ENCODE data around the gene CYP3A5.

Gene CYP3A5

DNA sequence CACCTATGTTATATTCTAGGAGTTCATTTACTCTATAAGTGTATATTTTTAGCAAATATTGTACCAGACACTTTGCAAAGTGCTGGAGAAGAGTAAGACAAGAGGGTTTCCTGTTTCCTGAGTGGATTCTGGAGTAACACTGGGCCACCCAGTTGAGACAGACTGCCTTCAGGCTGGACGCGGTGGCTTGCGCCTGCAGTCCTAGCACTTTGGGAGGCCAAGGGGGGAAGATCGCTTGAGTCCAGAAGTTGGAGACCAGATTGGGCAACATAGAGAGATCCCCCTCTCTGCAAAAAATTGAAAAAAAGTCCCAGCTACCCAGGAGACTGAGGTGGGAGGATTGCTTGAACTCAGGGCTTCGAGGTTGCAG, 63.8 kb downstream of the CYP3A5 start:
- no peak overlapping the region; the same call in 1 of the 2 replicates for H3K27ac ChIP-seq

DNA sequence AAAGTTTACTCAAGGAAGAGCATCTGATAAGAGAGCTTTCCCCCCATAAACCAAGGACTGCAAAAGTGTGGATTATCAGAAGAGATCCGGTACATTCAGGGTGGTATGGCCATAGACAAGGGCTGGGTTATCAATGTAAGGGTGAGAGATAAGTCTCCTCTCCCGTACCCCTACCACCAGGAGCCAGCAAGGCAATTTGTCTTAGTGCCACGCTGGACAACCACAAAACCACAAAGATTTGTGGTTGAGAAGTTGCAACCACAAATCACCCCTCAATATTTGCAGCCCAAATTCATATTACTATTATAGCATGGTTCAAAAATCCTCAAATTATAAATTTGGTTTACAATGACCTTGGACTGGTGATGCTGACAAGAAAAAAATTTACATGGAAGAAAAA, 65.3 kb downstream of the CYP3A5 start:
- H3K27ac ChIP-seq: no peak overlapping the region
- no peak for TF ChIP-seq ZFX (IDR thresholded peaks at IDR 0.05; ENCODE audit: borderline replicate concordance)
- TF ChIP-seq, protein P1, sequence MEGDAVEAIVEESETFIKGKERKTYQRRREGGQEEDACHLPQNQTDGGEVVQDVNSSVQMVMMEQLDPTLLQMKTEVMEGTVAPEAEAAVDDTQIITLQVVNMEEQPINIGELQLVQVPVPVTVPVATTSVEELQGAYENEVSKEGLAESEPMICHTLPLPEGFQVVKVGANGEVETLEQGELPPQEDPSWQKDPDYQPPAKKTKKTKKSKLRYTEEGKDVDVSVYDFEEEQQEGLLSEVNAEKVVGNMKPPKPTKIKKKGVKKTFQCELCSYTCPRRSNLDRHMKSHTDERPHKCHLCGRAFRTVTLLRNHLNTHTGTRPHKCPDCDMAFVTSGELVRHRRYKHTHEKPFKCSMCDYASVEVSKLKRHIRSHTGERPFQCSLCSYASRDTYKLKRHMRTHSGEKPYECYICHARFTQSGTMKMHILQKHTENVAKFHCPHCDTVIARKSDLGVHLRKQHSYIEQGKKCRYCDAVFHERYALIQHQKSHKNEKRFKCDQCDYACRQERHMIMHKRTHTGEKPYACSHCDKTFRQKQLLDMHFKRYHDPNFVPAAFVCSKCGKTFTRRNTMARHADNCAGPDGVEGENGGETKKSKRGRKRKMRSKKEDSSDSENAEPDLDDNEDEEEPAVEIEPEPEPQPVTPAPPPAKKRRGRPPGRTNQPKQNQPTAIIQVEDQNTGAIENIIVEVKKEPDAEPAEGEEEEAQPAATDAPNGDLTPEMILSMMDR (IDR thresholded peaks at IDR 0.05): no peak

More for the DNA sequence above, 63.8 kb downstream of the CYP3A5 start:
- TF ChIP-seq ZFX (IDR thresholded peaks at IDR 0.05; ENCODE audit: borderline replicate concordance): no peak
- TF ChIP-seq, protein P1 (IDR thresholded peaks at IDR 0.05): no peak

DNA sequence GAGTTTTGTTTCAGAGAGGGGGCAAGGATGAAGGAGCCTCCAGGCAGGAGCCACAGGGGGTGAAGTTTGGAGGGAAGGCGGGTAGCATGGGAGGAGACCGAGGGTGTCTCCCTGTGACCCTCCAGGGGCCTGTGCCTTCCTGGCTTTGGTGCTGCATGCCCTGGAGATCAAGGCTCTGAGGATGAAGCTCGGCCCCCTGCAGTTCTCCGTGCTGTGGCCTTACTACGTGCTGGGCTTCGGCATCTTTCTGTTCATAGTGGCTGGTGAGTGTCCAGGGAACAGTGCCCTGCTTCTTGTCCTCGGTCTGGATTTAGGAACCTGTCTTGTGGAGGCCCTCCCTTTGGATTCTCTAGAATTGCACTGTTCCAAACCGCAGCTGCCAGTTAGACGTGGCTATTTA, 72.2 kb downstream of the CYP3A5 start:
- H3K27ac ChIP-seq: no peak overlapping the region
- no peak for TF ChIP-seq ZFX (IDR thresholded peaks at IDR 0.05; ENCODE audit: borderline replicate concordance)
- TF ChIP-seq, protein P1 (IDR thresholded peaks at IDR 0.05): no peak

DNA sequence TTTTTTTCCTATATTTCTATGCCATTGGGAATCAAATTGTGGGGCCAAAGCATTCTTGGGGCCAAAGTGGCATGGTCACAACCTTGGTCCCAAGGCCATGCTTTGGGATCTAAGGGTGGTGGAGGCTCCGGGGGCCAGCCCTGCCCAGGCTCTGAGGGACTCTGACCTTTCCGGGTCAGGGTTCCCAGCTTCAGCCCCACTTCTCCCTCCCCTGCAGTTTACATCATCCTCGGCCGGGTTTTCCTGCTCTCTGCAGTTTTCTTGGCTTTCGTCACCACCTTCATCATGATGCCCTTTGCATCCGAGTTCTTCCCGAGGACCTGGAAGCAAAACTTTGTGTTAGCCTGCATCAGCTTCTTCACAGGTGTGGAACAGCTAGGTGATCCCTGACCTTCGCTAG, 73.3 kb downstream of the CYP3A5 start:
- TF ChIP-seq, protein P1 (IDR thresholded peaks at IDR 0.05): no peak
- TF ChIP-seq ZFX (IDR thresholded peaks at IDR 0.05; ENCODE audit: borderline replicate concordance): no peak

DNA sequence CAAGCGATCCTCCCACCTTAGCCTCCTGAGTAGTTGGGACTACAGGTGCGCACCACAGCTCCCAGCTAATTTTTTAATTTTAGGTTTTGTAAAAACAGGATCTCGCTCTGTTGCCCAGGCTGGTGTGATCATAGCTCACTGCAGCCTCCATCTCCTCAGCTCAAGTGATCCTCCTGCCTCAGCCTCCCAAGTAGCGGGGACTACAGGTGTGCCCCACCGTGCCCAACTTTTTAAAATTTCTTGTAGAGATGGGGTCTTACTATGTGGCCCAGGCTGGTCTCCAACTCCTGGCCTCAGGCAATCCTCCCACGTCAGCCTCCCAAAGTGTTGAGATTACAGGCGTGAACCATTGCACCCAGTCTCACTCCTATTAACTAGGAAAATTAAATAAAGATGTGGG, 74.3 kb downstream of the CYP3A5 start:
- H3K27ac ChIP-seq: no peak overlapping the region
- TF ChIP-seq ZFX (IDR thresholded peaks at IDR 0.05; ENCODE audit: borderline replicate concordance): no peak
- TF ChIP-seq, protein P1 (IDR thresholded peaks at IDR 0.05): no peak

More for the DNA sequence above, 73.3 kb downstream of the CYP3A5 start:
- no peak overlapping the region for H3K27ac ChIP-seq

DNA sequence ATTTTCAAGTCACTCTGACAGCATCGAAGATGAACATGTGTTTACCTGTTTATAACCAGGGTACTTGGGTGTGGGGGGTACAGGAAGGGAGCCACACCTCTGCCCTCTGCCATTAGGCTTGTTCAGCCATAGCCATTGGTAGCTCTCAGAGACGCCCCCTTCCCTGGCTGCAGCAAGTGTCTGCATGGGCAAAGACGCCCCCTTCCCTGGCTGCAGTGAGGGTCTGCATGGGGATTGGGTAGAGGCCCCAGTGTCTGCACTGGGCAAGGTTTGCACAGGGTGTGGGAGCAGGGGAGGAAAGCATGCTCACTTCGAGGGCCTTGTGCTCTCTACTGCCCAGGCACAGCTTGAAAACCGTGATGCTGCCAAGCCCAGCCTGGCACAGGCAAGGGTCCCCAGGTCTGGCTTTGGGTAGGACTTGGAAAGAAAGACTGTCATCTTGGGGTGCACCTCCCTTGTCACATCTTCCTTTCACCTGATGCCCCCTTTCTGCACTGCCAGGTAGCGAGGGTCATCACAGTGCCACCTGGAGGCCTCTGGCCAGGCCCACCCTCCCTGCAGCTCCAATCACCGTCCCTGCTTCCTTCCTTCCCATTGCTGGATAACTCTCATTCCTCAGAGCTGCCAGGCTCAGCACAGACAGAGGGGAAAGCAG, 78.0 kb downstream of the CYP3A5 start:
- no peak overlapping the region for H3K27ac ChIP-seq
- TF ChIP-seq, protein P1 (IDR thresholded peaks at IDR 0.05): peak; percentile 21
- TF ChIP-seq ZFX (IDR thresholded peaks at IDR 0.05; ENCODE audit: borderline replicate concordance): no peak

DNA sequence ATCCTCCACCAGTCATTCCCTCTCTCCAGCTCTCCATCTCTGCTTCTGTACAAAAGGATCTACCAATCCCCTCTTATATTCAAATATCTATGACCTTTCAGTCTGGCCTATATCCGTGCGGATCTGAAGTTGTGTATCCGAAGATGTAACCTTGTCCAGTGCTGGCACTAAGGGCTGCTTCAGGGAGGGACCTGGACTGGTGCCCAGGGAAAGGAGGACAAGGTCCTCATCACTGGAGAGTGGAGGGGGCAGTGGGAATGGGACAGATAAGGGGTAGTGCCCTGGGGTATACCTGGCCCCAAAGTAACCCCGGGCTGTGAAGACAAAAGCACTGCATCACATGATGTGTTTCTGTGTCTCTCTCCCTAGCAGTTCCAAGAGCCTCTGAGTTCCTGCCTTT, 80.0 kb downstream of the CYP3A5 start:
- H3K27ac ChIP-seq: no peak overlapping the region
- TF ChIP-seq ZFX (IDR thresholded peaks at IDR 0.05; ENCODE audit: borderline replicate concordance): no peak
- TF ChIP-seq, protein P1 (IDR thresholded peaks at IDR 0.05): no peak

All from 22Rv1 (cell line).